Measurements from ENCODE around the gene DHX15.

Gene DHX15

GRCh38 chr4:24584211-24584850 lies at the start of gene DHX15:
Gene DHX15 (minus strand): TSS chr4:24584554. CDS start chr4:24584393, 161 bp downstream.
- peak; percentile 88 for DNase-seq

DNA sequence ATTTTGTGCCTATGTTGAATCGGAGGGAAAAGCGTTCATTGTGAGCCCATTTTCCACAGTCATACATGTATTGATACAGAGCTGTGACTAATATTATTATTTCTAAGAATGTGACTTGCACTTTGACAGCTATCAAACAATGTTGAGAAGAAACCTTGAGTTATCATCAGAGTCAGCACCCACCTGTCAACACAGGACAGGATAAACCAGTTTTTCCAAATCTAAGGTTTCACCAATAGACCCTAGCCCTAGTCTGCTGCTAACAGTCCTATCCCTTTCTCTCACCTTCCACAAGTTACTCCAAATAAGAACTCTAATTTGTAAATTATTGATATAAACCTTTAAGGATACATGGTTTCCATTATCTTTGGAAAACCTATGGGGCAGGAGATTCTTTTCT lies 47.7 kb upstream of the DHX15 start:
- no peak for DNase-seq

DNA sequence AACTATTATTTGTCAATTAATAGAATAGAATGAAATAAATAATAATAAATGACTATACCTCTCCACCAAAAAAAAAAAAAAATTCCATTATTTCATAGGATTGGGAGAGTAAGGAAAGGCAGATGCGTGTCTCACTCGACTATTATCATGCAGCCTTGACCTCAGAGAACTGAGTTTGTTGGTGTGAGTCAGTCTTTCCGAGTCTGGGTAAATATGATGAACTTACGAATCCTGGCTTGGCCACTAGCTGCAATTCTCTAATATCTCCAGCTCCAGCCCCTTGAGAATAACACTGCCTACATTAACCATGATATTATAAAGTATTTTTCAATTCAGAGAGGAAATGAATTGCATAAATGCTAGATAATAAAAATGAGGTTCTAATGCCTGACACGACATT lies 46.6 kb upstream of the DHX15 start:
- no peak for DNase-seq

GRCh38 chr4:24625091-24625490 lies 40.7 kb upstream of the DHX15 start:
- no peak for DNase-seq

GRCh38 chr4:24624381-24624780 lies 40.0 kb upstream of the DHX15 start:
- no peak for DNase-seq

- DNase-seq = no peak
Observed at GRCh38 chr4:24622146-24622834, 37.9 kb upstream of the DHX15 start.

DNA sequence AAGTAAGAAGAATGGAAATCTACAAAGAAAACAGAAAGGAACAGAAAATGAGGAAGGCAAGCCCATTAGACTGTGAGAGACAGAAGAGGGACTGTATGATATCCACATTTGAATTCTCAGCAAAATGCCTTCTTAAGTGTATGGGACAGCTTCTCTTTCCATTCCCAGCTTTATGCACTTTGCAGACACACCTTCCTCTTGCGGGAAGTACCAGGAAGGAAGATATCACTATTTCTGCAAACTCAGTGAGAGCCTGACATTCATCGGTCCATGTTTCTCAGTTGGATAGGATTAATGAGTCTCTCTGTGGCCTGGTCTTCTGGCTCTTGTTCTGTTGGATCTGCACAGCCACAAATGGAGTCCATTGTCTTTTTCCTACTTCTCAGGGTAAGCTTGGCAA lies 31.6 kb upstream of the DHX15 start:
- DNase-seq = no peak

DNA sequence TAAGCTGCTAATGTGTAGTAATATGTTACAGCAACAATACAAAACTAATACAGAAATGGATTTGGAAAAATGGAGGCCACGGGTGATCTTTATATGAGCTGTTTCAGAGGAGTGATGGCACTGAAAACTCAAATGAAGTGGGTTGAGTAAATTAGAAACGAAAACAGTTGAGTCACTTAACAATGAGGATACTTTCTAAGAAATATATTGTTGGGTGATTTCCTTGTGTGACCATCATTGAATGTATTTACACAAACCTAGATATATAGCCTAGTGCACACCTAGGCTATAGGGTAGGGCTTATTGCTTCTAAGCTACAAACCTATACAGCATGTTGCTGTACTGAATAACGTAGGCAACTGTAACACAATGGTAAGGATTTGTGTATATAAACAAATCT lies 30.5 kb upstream of the DHX15 start:
- DNase-seq = no peak

DNA sequence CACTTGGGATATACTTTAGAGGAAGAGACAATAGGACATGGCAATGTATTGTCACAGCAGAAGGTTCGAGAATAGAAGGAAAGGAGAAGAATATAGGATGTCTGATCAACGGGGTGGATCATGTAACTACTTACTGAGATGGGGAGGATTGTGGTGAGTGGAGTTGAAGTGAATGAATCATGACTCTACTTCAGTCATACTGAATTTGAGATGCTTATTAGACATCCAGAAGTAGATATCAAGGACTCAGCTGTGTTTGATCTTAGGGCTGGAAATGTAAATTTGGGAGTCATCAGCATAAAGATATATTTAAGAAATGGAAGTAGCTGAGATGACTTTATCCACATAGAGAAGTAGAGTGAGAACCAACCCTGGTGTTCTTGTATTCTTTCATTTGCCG lies 29.1 kb upstream of the DHX15 start:
- no peak for DNase-seq

- no peak for DNase-seq
Observed at GRCh38 chr4:24611575-24611974, 27.2 kb upstream of the DHX15 start.

GRCh38 chr4:24607334-24607733 lies 23.0 kb upstream of the DHX15 start:
- no peak for DNase-seq

DNA sequence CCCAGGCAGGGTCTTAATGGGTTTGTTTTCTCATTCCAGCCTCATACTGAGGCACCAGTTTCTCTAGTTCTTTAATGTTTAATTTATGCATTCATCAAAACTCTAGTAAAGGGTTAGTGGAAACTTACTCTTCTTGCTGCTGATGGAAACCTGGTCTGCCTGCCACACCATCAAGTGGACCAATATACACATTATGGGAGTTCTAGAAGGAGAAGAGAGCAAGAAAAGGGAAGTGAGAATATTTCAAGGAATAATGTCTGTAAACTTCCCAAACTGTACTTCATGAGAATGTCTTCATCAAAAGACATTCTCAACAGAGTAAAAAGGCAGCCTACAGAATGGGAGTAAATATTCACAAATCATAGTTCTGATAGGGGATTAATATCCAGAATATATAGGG lies 20.9 kb upstream of the DHX15 start:
- no peak for DNase-seq

- no peak for DNase-seq
Observed at GRCh38 chr4:24604558-24605214, 20.3 kb upstream of the DHX15 start.

GRCh38 chr4:24603343-24603742 lies 19.0 kb upstream of the DHX15 start:
- no peak for DNase-seq

GRCh38 chr4:24601121-24601520 lies 16.8 kb upstream of the DHX15 start:
- DNase-seq = no peak

DNA sequence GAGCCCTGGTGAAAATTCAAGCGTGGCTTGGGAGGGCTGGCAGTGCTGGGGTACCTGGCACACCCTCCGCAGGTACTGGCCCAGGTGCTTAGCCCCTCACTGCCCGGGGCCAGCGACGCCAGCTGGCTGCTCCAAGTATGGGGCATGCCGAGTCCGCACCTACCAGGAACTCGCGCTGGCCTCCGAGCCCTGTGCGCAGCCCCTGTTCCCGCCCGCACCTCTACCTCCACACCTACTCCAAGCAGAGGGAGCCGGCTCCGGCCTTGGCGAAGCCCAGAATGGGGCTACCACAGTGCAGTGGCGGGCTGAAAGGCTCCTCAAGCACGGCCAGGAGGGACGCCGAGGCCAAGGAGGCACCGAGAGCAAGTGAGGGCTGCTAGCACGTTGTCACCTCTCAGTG lies 14.9 kb upstream of the DHX15 start:
- no peak for DNase-seq

- DNase-seq = no peak
Observed at GRCh38 chr4:24598025-24598424, 13.7 kb upstream of the DHX15 start.

DNA sequence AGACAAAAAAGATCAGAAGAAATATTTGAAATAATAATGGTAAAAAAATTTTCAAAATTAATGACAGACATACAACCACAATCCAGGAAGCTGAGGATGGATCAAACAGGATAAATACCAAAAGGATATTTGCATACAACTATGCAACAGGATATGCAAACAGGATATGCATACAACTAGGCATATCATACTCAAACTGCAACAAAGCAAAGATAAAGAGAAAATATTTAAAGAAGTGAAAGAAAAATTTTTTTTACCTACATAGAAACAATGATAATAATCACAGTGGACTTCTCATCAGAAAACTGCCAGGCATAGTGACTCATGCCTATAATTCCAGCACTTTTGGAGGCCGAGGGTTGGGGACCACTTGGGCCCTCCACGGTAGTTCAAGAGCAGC lies 11.3 kb upstream of the DHX15 start:
- no peak for DNase-seq

DNA sequence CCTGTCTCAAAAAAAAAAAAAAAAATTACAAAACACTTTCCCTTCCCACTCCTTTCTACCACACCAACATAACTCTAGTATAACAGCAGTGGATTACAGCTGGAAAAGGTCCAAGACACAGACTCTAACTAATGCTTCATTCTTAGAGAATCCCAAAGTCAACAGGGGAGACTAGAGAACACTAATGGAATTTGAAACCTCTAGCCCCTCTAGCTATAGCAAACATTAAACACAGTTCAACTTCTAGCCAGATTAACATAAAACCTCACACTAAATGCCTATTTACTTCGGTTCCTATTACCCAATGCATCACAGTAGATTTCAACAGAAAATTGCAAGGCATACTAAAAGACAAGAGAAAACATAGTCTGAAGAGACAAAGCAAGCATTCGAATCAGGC lies 10.5 kb upstream of the DHX15 start:
- no peak for DNase-seq

DNA sequence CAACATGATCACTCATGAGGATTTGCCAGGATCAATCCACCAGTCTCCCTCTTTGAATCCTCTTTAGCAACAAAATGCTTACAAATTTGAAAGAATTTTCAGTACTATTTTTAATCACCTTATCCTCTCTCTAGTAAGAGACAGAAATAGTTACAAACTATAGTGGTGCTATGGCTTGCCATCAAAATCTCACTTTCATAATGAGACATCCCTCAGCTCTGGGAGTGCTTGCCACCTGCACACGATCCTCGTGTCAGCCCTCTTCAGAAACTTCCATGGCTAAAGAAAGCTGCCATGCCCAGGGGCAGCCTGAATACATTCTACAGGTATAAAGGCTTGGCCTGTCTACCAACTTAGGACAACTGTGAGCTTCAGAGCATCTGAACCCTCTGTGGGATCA lies 5.1 kb upstream of the DHX15 start:
- no peak for DNase-seq

GRCh38 chr4:24588216-24588954 lies 4.0 kb upstream of the DHX15 start:
- no peak for DNase-seq

GRCh38 chr4:24583451-24584210 lies 723 bp downstream of the DHX15 start:
- peak; percentile 48 for DNase-seq

Measured in NCI-H2227 treated with DMSO at 0.1 percent for 48 hours (cell line).